Osteocyte (in vitro differentiated cells): ENCODE data around the gene PEAR1. TPM values are rescaled to one million over a fixed set of nuclear protein-coding genes. Genes with fewer than 3 reads are reported as not detected.

Source experiments
- DNase-seq: peaks from one replicate; pipeline ENCODE4 v3.0.0; 2021; ENCODE audit warnings: mixed read lengths; ENCODE audit not compliant: unreplicated experiment; ENCODE audit errors: extremely low spot score
- H3K27ac Mint-ChIP-seq: one replicate; pipeline ENCODE4 v1.8.0; 2021; ENCODE audit warnings: mild to moderate bottlenecking, mixed read lengths; ENCODE audit not compliant: unreplicated experiment
- H3K27me3 Mint-ChIP-seq: one replicate; pipeline ENCODE4 v1.8.0; 2021; ENCODE audit warnings: mixed read lengths; ENCODE audit not compliant: unreplicated experiment
- H3K36me3 Mint-ChIP-seq: one replicate; pipeline ENCODE4 v1.8.0; 2021; ENCODE audit warnings: mixed read lengths; ENCODE audit not compliant: unreplicated experiment
- H3K4me1 Mint-ChIP-seq: one replicate; pipeline ENCODE4 v1.8.0; 2021; ENCODE audit warnings: mixed read lengths; ENCODE audit not compliant: unreplicated experiment
- H3K4me3 Mint-ChIP-seq: one replicate; pipeline ENCODE4 v1.8.0; 2021; ENCODE audit warnings: mild to moderate bottlenecking, moderate library complexity, mixed read lengths; ENCODE audit not compliant: unreplicated experiment
- H3K9me3 Mint-ChIP-seq: one replicate; pipeline ENCODE4 v1.8.0; 2021; ENCODE audit warnings: mixed read lengths; ENCODE audit not compliant: unreplicated experiment
- CTCF ChIP-seq: fragments of 200-600 bp; sonication (generic); IDR thresholded peaks from 2 replicates; pipeline ENCODE4 v1.5.0; 2021; ENCODE audit warnings: antibody characterized with exemption, mild to moderate bottlenecking, moderate library complexity
- total RNA-seq: library from RNA; stranded (reverse); gene quantifications from 2 replicates; pipeline ENCODE4 v1.2.1, GENCODE V29; 2021

The PEAR1 gene
- total RNA-seq, 1 donor from 2014 or later = 27.4 TPM

GRCh38 chr1:156912310-156912709 is 18.8 kb downstream of the PEAR1 start:
- Mint-ChIP-seq H3K36me3 (peaks cover 24% of the 10 kb centered on the region), H3K9me3 (no peaks in the 10 kb centered on the region), H3K4me3 (no peak overlapping the region), H3K27me3 (no peaks in the 10 kb centered on the region), H3K27ac (no peak overlapping the region), H3K4me1 (no peaks in the 10 kb centered on the region)
- DNase-seq = no peak
- TF ChIP-seq CTCF = no peak

GRCh38 chr1:156912861-156913808 is 19.6 kb downstream of the PEAR1 start:
- H3K36me3 Mint-ChIP-seq = peaks cover 24% of the 10 kb centered on the region
- no peaks in the 10 kb centered on the region for H3K27me3 Mint-ChIP-seq
- no peak for TF ChIP-seq CTCF
- H3K4me1 Mint-ChIP-seq = no peaks in the 10 kb centered on the region
- DNase-seq = no peak
- H3K27ac Mint-ChIP-seq = no peak overlapping the region
- no peak overlapping the region for H3K4me3 Mint-ChIP-seq
- no peaks in the 10 kb centered on the region for H3K9me3 Mint-ChIP-seq

- Mint-ChIP-seq H3K4me3 (no peak overlapping the region), H3K27ac (no peak overlapping the region), H3K36me3 (peaks cover 26% of the 10 kb centered on the region), H3K27me3 (no peaks in the 10 kb centered on the region), H3K9me3 (no peaks in the 10 kb centered on the region), H3K4me1 (no peaks in the 10 kb centered on the region)
- TF ChIP-seq CTCF = no peak
- no peak for DNase-seq
These were observed 20.4 kb downstream of the PEAR1 start for GRCh38 chr1:156913809-156914387.

- TF ChIP-seq CTCF = no peak
- no peak overlapping the region for H3K27ac Mint-ChIP-seq
- no peaks in the 10 kb centered on the region for H3K27me3 Mint-ChIP-seq
- no peaks in the 10 kb centered on the region for H3K4me1 Mint-ChIP-seq
- H3K9me3 Mint-ChIP-seq = no peaks in the 10 kb centered on the region
- H3K4me3 Mint-ChIP-seq = no peak overlapping the region
- DNase-seq = no peak
- H3K36me3 Mint-ChIP-seq = peaks cover 29% of the 10 kb centered on the region
These were observed 20.9 kb downstream of the PEAR1 start for GRCh38 chr1:156914440-156914856.
